ENCODE data around the gene DYNC1I1. TPM values are rescaled to one million over a fixed set of nuclear protein-coding genes. Genes with fewer than 3 reads are reported as not detected.

Gene DYNC1I1
- total RNA-seq, 1 experiment from 2014 or later = not detected

- Mint-ChIP-seq H3K9me3 (ENCODE audit: unreplicated experiment) (no peaks in the 10 kb centered on the region), H3K27me3 (ENCODE audit: insufficient read depth, unreplicated experiment) (peaks cover 94% of the 10 kb centered on the region), H3K4me3 (ENCODE audit: unreplicated experiment) (no peak overlapping the region), H3K27ac (ENCODE audit: low read depth, unreplicated experiment) (no peak overlapping the region), H3K36me3 (ENCODE audit: insufficient read depth, unreplicated experiment) (no peaks in the 10 kb centered on the region), H3K4me1 (ENCODE audit: insufficient read depth, unreplicated experiment) (no peaks in the 10 kb centered on the region)
- TF ChIP-seq CTCF (IDR thresholded peaks at IDR 0.05; ENCODE audit: unreplicated experiment) = no peak
- ChIA-PET POLR2A (interaction anchor here (0.9 kb wide), 1 partner anchor 9 kb away, joined by 3 read pairs; no protein-coding TSS in a partner anchor), CTCF (no interaction called here)
- no peak for DNase-seq (ENCODE audit: unreplicated experiment)
- intact Hi-C loops (cut with micrococcal nuclease) = no loop called here
- no TSS peak for BruUV-seq (replicated peaks)
These were observed 244.4 kb downstream of the DYNC1I1 start for GRCh38 chr7:96016735-96017134.

- ChIA-PET CTCF (interaction anchor here (0.7 kb wide), 2 partner anchors 25 to 53 kb away, joined by 3 to 4 read pairs; no protein-coding TSS in a partner anchor), POLR2A (no interaction called here)
- Mint-ChIP-seq H3K27ac (ENCODE audit: low read depth, unreplicated experiment) (no peak overlapping the region), H3K36me3 (ENCODE audit: insufficient read depth, unreplicated experiment) (no peaks in the 10 kb centered on the region), H3K4me1 (ENCODE audit: insufficient read depth, unreplicated experiment) (no peaks in the 10 kb centered on the region), H3K27me3 (ENCODE audit: insufficient read depth, unreplicated experiment) (peaks cover 94% of the 10 kb centered on the region), H3K9me3 (ENCODE audit: unreplicated experiment) (no peaks in the 10 kb centered on the region), H3K4me3 (ENCODE audit: unreplicated experiment) (no peak overlapping the region)
- no TSS peak for BruUV-seq (replicated peaks)
- intact Hi-C loops (cut with micrococcal nuclease) = no loop called here
- DNase-seq (ENCODE audit: unreplicated experiment) = no peak
- TF ChIP-seq CTCF (IDR thresholded peaks at IDR 0.05; ENCODE audit: unreplicated experiment) = no peak
These were observed 245.5 kb downstream of the DYNC1I1 start for GRCh38 chr7:96017877-96018276.

GRCh38 chr7:96021568-96021967 is 249.2 kb downstream of the DYNC1I1 start:
- ChIA-PET CTCF (interaction anchor here (0.6 kb wide), 1 partner anchor 1023 kb away, joined by 5 read pairs; no protein-coding TSS in a partner anchor), POLR2A (no interaction called here)
- H3K9me3 Mint-ChIP-seq (ENCODE audit: unreplicated experiment) = no peaks in the 10 kb centered on the region
- DNase-seq (ENCODE audit: unreplicated experiment) = no peak
- no peak overlapping the region for H3K27ac Mint-ChIP-seq (ENCODE audit: low read depth, unreplicated experiment)
- H3K4me3 Mint-ChIP-seq (ENCODE audit: unreplicated experiment) = no peak overlapping the region
- H3K4me1 Mint-ChIP-seq (ENCODE audit: insufficient read depth, unreplicated experiment) = no peaks in the 10 kb centered on the region
- no TSS peak for BruUV-seq (replicated peaks)
- no peaks in the 10 kb centered on the region for H3K36me3 Mint-ChIP-seq (ENCODE audit: insufficient read depth, unreplicated experiment)
- H3K27me3 Mint-ChIP-seq (ENCODE audit: insufficient read depth, unreplicated experiment) = peaks cover 82% of the 10 kb centered on the region
- intact Hi-C loops (cut with micrococcal nuclease) = no loop called here
- no peak for TF ChIP-seq CTCF (IDR thresholded peaks at IDR 0.05; ENCODE audit: unreplicated experiment)

GRCh38 chr7:96023387-96023786 is 251.0 kb downstream of the DYNC1I1 start:
- peaks cover 85% of the 10 kb centered on the region for H3K27me3 Mint-ChIP-seq (ENCODE audit: insufficient read depth, unreplicated experiment)
- no TSS peak for BruUV-seq (replicated peaks)
- DNase-seq (ENCODE audit: unreplicated experiment) = no peak
- ChIA-PET POLR2A (interaction anchor here (1.3 kb wide), 1 partner anchor 39 kb away, joined by 3 read pairs; no protein-coding TSS in a partner anchor), CTCF (interaction anchor here (0.8 kb wide), 1 partner anchor 1041 kb away, joined by 3 read pairs; no protein-coding TSS in a partner anchor)
- H3K9me3 Mint-ChIP-seq (ENCODE audit: unreplicated experiment) = no peaks in the 10 kb centered on the region
- no peaks in the 10 kb centered on the region for H3K36me3 Mint-ChIP-seq (ENCODE audit: insufficient read depth, unreplicated experiment)
- intact Hi-C loops (cut with micrococcal nuclease) = no loop called here
- no peak for TF ChIP-seq CTCF (IDR thresholded peaks at IDR 0.05; ENCODE audit: unreplicated experiment)
- no peaks in the 10 kb centered on the region for H3K4me1 Mint-ChIP-seq (ENCODE audit: insufficient read depth, unreplicated experiment)
- H3K4me3 Mint-ChIP-seq (ENCODE audit: unreplicated experiment) = no peak overlapping the region
- H3K27ac Mint-ChIP-seq (ENCODE audit: low read depth, unreplicated experiment) = no peak overlapping the region

Measured in MCF 10A (cell line).